Keratinocyte (primary cell): ENCODE results near the gene CEACAM5. TPM values are rescaled to one million over a fixed set of nuclear protein-coding genes. Genes with fewer than 3 reads are reported as not detected.

ENCODE experiments used
- DNase-seq: peaks from one replicate; pipeline ENCODE4 v3.0.0-alpha.2; 2011; ENCODE audit warnings: low read depth, missing footprints, low spot score
- FAIRE-seq: peaks from 2 replicates; lab custom pipeline; 2011; peaks lifted over from hg19 to GRCh38; lab: Jason Lieb, UNC
- H2AFZ ChIP-seq: 2 replicates; pipeline ENCODE4 v1.6.0; 2012; ENCODE audit warnings: low read length, control low read depth, inconsistent platforms; ENCODE audit not compliant: control insufficient read depth
- H3K27ac ChIP-seq: 2 replicates; pipeline ENCODE4 v1.5.1; 2011; ENCODE audit warnings: low read length; ENCODE audit not compliant: control insufficient read depth, insufficient read depth
- H3K27me3 ChIP-seq: 3 replicates; pipeline ENCODE4 v1.6.0; 2011; ENCODE audit warnings: low read length; ENCODE audit not compliant: control insufficient read depth, insufficient read depth; ENCODE audit errors: extremely low read depth
- H3K36me3 ChIP-seq, 2 experiments: 2 replicates in 1 of 2; 3 replicates in 1 of 2; pipeline ENCODE4 v1.5.1; 2011; ENCODE audit warnings: low read length in 2 of 2, mild to moderate bottlenecking in 1 of 2; ENCODE audit not compliant: control insufficient read depth in 2 of 2, insufficient read depth in 2 of 2; ENCODE audit errors: extremely low read depth in 1 of 2
- H3K4me1 ChIP-seq: 3 replicates; pipeline ENCODE4 v1.5.1; 2011; ENCODE audit warnings: low read length; ENCODE audit not compliant: control insufficient read depth, insufficient read depth; ENCODE audit errors: extremely low read depth
- H3K4me2 ChIP-seq: 3 replicates; pipeline ENCODE4 v1.6.0; 2011; ENCODE audit warnings: low read depth, low read length; ENCODE audit not compliant: control insufficient read depth, insufficient read depth; ENCODE audit errors: extremely low read depth
- H3K4me3 ChIP-seq, 3 experiments: fragments of 200-600 bp in 1 of 3; sonication (generic) in 1 of 3; 2 replicates in 2 of 3; 3 replicates in 1 of 3; pipeline ENCODE4 v1.5.1; 2011 to 2016; ENCODE audit warnings: low read length in 3 of 3, mild to moderate bottlenecking in 3 of 3, control low read depth in 2 of 3, inconsistent platforms in 1 of 3, low read depth in 1 of 3, mixed read lengths in 1 of 3, mixed run types in 1 of 3, moderate library complexity in 1 of 3; ENCODE audit not compliant: control insufficient read depth in 2 of 3, insufficient read depth in 2 of 3; ENCODE audit errors: extremely low read depth in 1 of 3
- H3K79me2 ChIP-seq: 2 replicates; pipeline ENCODE4 v1.6.0; 2012; ENCODE audit warnings: low read length; ENCODE audit not compliant: control insufficient read depth, insufficient read depth
- H3K9ac ChIP-seq: 3 replicates; pipeline ENCODE4 v1.6.0; 2011; ENCODE audit warnings: low read length; ENCODE audit not compliant: control insufficient read depth, insufficient read depth; ENCODE audit errors: extremely low read depth
- H3K9me1 ChIP-seq: 3 replicates; pipeline ENCODE4 v1.6.0; 2011; ENCODE audit warnings: low read length; ENCODE audit not compliant: control insufficient read depth, insufficient read depth; ENCODE audit errors: extremely low read depth
- H3K9me3 ChIP-seq: 2 replicates; pipeline ENCODE4 v1.5.1; 2012; ENCODE audit warnings: low read depth, low read length; ENCODE audit not compliant: control insufficient read depth
- H4K20me1 ChIP-seq: 3 replicates; pipeline ENCODE4 v1.6.0; 2011; ENCODE audit warnings: low read length; ENCODE audit not compliant: control insufficient read depth, insufficient read depth; ENCODE audit errors: extremely low read depth
- EZH2 ChIP-seq: IDR thresholded peaks from one replicate; pipeline ENCODE4 v1.6.1; 2012; ENCODE audit warnings: inconsistent platforms, mild to moderate bottlenecking, low read length, moderate library complexity
- dilution Hi-C: fragments of 300-500 bp; cut with MboI; formaldehyde crosslinking; loops from one replicate; pipeline ENCODE4 v1.7.0; 2020; ENCODE audit warnings: low sequenced_read_pairs; ENCODE audit not compliant: extremely low pct_ligation_motif_present
- polyA plus RNA-seq, 5 experiments: library from polyadenylated mRNA; depleted of rRNA in 3 of 5; stranded (reverse) in 3 of 5; stranded (forward) in 1 of 5; unstranded in 1 of 5; fragments of >200 nt; gene quantifications; 1 replicate in 1 of 5; 2 replicates in 3 of 5; 3 replicates in 1 of 5; pipeline versions ENCODE4 v1.2.1 to v1.2.3, GENCODE V29; 2011 to 2012; ENCODE audit warnings: missing spikeins in 2 of 5, low read depth in 1 of 5, low replicate concordance in 1 of 5
- TF ChIP-seq, protein P1 (sequence below), 3 experiments: IDR thresholded peaks in 1 of 3; conservative IDR thresholded peaks in 1 of 3; optimal IDR thresholded peaks in 1 of 3; 2 replicates in 2 of 3; 3 replicates in 1 of 3; pipeline versions ENCODE3 to v1.5.1; 2011; ENCODE audit warnings: low read length in 3 of 3, mild to moderate bottlenecking in 3 of 3, moderate library complexity in 2 of 3, control low read depth in 1 of 3, inconsistent platforms in 1 of 3; ENCODE audit not compliant: insufficient read depth in 2 of 3; ENCODE audit errors: extremely low read depth in 1 of 3

Gene CEACAM5
- polyA plus RNA-seq, 1 donor (not counting 4 experiments of a cell fraction or from before 2014, with no cell fraction given): not detected

DNA sequence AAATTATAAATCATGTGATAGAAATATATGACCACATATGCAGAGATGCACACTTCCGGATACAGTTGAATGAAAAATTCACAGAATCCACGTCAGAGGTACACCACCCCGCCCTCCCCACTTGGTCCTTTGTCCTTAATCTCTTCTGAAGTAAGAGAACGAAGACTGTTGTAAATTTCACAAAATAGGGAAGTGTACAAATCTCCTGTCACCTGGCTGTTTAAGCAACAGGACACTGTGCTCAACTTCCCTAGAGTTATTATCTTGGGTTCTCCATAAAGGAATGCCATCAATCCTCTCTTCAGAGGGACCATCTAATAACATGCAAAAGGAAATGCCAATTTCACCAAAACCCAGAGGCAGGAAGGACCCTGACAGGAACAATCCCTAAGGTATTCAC, 36.4 kb downstream of the CEACAM5 start:
- no peaks in the 10 kb centered on the region for H3K79me2 ChIP-seq
- H3K4me3 ChIP-seq: no peak overlapping the region
- no peak for DNase-seq
- H3K27me3 ChIP-seq: peaks cover 10% of the 10 kb centered on the region
- H3K9me1 ChIP-seq: no peaks in the 10 kb centered on the region
- H3K4me2 ChIP-seq: no peak overlapping the region
- no peak overlapping the region for H3K9ac ChIP-seq
- FAIRE-seq: no peak
- TF ChIP-seq, protein P1, sequence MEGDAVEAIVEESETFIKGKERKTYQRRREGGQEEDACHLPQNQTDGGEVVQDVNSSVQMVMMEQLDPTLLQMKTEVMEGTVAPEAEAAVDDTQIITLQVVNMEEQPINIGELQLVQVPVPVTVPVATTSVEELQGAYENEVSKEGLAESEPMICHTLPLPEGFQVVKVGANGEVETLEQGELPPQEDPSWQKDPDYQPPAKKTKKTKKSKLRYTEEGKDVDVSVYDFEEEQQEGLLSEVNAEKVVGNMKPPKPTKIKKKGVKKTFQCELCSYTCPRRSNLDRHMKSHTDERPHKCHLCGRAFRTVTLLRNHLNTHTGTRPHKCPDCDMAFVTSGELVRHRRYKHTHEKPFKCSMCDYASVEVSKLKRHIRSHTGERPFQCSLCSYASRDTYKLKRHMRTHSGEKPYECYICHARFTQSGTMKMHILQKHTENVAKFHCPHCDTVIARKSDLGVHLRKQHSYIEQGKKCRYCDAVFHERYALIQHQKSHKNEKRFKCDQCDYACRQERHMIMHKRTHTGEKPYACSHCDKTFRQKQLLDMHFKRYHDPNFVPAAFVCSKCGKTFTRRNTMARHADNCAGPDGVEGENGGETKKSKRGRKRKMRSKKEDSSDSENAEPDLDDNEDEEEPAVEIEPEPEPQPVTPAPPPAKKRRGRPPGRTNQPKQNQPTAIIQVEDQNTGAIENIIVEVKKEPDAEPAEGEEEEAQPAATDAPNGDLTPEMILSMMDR (optimal IDR thresholded peaks at IDR 0.05 in 1 of 3, IDR thresholded peaks at IDR 0.05 in 1 of 3, conservative IDR thresholded peaks at IDR 0.05 in 1 of 3; ENCODE audit: extremely low read depth in 1 of 3, insufficient read depth in 2 of 3, low read length in 3 of 3): no peak
- no peak for TF ChIP-seq EZH2
- H2AFZ ChIP-seq: no peak overlapping the region
- no peaks in the 10 kb centered on the region for H3K9me3 ChIP-seq
- H3K27ac ChIP-seq: no peak overlapping the region
- H3K36me3 ChIP-seq: no peaks in the 10 kb centered on the region
- H3K4me1 ChIP-seq: no peaks in the 10 kb centered on the region
- H4K20me1 ChIP-seq: no peaks in the 10 kb centered on the region
- dilution Hi-C loops: no loop called here

DNA sequence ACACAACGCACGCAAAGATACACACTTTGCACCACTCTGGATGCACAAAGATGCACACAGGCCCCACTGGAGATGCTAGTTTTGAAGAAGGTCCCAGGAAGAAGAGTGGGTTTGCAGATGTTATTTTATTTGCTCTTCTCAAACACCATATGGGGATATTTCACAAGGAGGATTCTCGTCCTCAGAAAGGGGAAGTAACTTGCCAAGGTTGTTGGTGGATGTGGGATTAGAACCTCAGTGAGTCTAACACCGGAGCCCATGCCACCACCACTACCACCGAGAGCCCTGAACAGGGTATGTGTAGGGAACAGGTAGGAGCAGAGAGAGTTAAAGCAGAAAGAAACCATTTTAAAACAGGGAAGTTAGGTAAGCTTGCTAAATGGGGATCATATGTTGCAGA, 37.3 kb downstream of the CEACAM5 start:
- no peak for FAIRE-seq
- no peak overlapping the region for H2AFZ ChIP-seq

More for the DNA sequence above, 37.3 kb downstream of the CEACAM5 start:
- DNase-seq: no peak
- H3K9me3 ChIP-seq: no peaks in the 10 kb centered on the region
- no peaks in the 10 kb centered on the region for H3K4me1 ChIP-seq
- dilution Hi-C loops: no loop called here
- no peak overlapping the region for H3K27ac ChIP-seq
- no peaks in the 10 kb centered on the region for H3K36me3 ChIP-seq
- H3K9me1 ChIP-seq: no peaks in the 10 kb centered on the region
- H3K4me3 ChIP-seq: no peak overlapping the region
- H3K79me2 ChIP-seq: no peaks in the 10 kb centered on the region
- no peak overlapping the region for H3K9ac ChIP-seq
- no peak overlapping the region for H3K4me2 ChIP-seq
- TF ChIP-seq, protein P1 (optimal IDR thresholded peaks at IDR 0.05 in 1 of 3, IDR thresholded peaks at IDR 0.05 in 1 of 3, conservative IDR thresholded peaks at IDR 0.05 in 1 of 3; ENCODE audit: extremely low read depth in 1 of 3, insufficient read depth in 2 of 3, low read length in 3 of 3): no peak
- no peak for TF ChIP-seq EZH2
- no peaks in the 10 kb centered on the region for H4K20me1 ChIP-seq
- H3K27me3 ChIP-seq: peaks cover 10% of the 10 kb centered on the region
